GM12875 (cell line): ENCODE data around the gene SPINK5.

Experiments
- H3K4me3 ChIP-seq: one replicate; pipeline ENCODE4 v1.5.1; 2011; ENCODE audit warnings: low read depth, low read length, control low read depth
- TF ChIP-seq, protein P1 (sequence below): IDR thresholded peaks from 2 replicates; pipeline ENCODE4 v1.5.1; 2011; ENCODE audit warnings: low read depth, mild to moderate bottlenecking, control low read depth, inconsistent platforms, low read length, moderate library complexity, borderline replicate concordance; ENCODE audit not compliant: insufficient read depth

SPINK5 gene

DNA sequence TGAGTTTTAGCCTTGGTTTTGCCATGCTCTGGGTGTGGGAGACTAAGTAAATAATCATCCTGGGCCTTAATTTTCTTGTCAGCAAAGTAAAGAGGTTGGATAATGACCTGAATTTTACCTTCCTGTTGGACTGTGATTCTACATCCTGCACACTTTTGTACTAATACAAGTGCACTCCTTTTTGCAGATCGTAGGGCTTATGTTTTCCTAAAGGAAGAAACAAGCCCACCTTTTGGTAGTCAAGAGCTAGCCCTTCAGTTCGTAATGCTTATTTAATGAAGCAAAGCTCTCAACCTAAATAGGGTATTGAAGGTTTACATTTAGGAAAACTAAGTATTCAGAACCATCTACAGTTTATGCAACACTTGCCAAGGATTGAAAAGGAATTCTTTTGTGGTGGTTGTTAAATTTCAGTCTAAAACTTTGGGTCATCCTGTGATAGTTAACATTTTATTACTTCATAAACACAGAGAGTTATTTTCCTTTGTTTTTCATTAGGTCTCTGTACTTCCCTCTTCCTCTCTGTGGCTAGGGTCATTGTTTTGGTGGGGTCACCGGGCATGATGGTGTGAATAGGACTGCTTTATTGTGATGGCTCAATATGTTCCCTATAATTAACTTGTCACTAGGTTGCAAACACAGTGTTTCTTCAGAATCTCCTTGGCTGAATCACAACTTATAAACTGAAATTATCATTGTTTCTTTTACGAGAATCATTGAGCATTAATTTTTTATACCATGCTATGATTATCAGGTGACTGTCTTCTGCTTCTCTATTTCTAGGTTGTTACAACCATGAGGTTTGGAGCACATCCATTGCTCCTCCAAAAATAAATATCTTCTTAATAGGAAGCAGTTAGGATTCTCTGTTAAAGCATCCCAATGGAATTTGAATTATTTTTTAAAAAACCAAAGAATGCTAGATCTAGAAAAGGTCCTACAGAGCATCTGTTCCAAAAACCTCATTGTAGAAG is 28.5 kb downstream of the SPINK5 start:
- no peak overlapping the region for H3K4me3 ChIP-seq

GRCh38 chr5:148094336-148094735 is 30.6 kb downstream of the SPINK5 start:
- H3K4me3 ChIP-seq = no peak overlapping the region
- TF ChIP-seq, protein P1, sequence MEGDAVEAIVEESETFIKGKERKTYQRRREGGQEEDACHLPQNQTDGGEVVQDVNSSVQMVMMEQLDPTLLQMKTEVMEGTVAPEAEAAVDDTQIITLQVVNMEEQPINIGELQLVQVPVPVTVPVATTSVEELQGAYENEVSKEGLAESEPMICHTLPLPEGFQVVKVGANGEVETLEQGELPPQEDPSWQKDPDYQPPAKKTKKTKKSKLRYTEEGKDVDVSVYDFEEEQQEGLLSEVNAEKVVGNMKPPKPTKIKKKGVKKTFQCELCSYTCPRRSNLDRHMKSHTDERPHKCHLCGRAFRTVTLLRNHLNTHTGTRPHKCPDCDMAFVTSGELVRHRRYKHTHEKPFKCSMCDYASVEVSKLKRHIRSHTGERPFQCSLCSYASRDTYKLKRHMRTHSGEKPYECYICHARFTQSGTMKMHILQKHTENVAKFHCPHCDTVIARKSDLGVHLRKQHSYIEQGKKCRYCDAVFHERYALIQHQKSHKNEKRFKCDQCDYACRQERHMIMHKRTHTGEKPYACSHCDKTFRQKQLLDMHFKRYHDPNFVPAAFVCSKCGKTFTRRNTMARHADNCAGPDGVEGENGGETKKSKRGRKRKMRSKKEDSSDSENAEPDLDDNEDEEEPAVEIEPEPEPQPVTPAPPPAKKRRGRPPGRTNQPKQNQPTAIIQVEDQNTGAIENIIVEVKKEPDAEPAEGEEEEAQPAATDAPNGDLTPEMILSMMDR = no peak

More for the DNA sequence above, 28.5 kb downstream of the SPINK5 start:
- TF ChIP-seq, protein P1 = no peak

DNA sequence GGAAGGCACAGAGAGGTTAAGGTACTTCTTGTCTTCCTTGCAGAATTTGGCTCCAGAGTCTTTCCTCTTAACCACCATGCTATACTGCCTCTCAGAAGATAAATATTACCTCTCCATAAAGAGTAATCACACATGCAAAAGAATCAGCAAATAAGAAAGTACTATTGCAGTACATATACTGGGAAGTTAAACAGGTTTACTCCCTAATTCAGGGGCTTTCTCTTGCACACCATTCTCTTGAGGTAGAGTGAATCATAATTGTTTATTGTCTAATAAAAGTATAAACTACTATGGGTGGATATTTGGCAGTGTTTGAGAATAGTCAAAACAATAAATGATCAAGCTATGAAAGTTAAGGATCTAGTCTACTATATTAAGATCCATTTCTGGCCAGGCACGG is 40.4 kb downstream of the SPINK5 start:
- TF ChIP-seq, protein P1 = no peak
- no peak overlapping the region for H3K4me3 ChIP-seq

DNA sequence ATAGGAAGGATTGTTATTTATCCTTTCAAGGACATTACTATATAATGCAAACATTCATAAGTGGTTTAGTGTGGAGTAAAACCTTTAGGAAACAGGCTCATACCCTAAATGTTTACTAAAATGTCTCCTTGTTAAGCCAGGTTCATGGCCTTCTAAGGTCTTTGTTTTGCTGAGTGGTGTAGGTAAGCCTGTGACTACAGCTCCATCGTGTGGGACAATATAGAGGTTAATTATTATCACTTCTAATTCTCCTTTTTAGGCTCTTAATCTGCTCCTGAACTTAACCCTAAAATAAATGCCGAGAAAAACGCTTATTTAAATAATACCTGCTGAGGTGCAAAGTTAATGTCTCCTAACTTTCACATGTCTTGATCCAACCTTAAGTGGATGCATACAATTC is 43.8 kb downstream of the SPINK5 start:
- TF ChIP-seq, protein P1 = no peak
- no peak overlapping the region for H3K4me3 ChIP-seq

DNA sequence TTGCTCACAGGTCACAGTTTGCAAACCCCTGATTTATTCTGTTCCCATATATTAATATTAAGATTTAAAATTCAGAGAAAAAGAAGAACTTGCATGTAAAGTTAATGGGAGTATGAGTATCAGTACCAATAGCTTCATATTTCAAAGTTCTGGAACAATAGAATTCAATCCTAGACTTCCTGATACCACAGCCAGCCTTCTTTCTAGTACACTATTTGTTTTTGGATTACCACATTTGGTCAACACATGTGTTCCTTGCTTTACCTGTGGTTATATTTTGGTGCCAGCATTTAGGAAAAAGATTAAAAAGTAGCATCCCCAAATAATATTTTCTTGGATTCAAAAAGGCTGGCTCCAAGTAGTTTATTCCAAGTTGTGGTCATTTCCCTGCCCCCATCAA is 49.5 kb downstream of the SPINK5 start:
- H3K4me3 ChIP-seq = no peak overlapping the region
- TF ChIP-seq, protein P1 = no peak

GRCh38 chr5:148120317-148120716 is 56.5 kb downstream of the SPINK5 start:
- no peak overlapping the region for H3K4me3 ChIP-seq
- TF ChIP-seq, protein P1 = no peak

DNA sequence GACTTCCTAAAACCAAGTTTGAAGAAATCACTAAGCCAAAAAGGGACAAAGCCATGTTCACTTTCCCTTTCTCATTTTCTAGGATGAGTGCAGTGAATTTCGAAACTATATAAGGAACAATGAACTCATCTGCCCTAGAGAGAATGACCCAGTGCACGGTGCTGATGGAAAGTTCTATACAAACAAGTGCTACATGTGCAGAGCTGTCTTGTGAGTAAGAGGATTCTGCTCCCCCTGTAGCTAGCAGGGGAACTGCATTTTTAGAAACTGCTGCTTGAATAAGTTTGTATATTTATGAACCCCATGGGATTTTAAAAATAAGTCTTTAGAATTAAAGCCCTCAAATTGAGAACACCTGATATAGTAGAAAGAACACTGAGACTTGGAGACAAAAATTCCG is 61.9 kb downstream of the SPINK5 start:
- TF ChIP-seq, protein P1 = 0 out of 2 replicates have a peak, but pooled peaks have one; percentile 4
- no peak overlapping the region for H3K4me3 ChIP-seq
